Activated naive CD8-positive, alpha-beta T cell treated with anti-CD3 and anti-CD28 coated beads for 36 hours (primary cell): ENCODE results near the gene WDFY2. TPM values are rescaled to one million over a fixed set of nuclear protein-coding genes. Genes with fewer than 3 reads are reported as not detected.
A peak's percentile ranks its signal among the peaks of the same experiment; 100 is the strongest.

Experiments used
- DNase-seq: peaks from one replicate; pipeline ENCODE4 v3.0.0; 2021
- H3K27ac Mint-ChIP-seq: one replicate; pipeline ENCODE4 v1.8.0; 2022; ENCODE audit warnings: mild to moderate bottlenecking, moderate library complexity, mixed read lengths
- H3K27me3 Mint-ChIP-seq: one replicate; pipeline ENCODE4 v1.8.0; 2022; ENCODE audit warnings: mild to moderate bottlenecking, mixed read lengths
- H3K36me3 Mint-ChIP-seq: one replicate; pipeline ENCODE4 v1.8.0; 2021; ENCODE audit warnings: mild to moderate bottlenecking, mixed read lengths
- H3K4me1 Mint-ChIP-seq: one replicate; pipeline ENCODE4 v1.8.0; 2021; ENCODE audit warnings: mixed read lengths
- H3K4me3 Mint-ChIP-seq: one replicate; pipeline ENCODE4 v1.8.0; 2022; ENCODE audit warnings: mild to moderate bottlenecking, moderate library complexity, mixed read lengths
- H3K9me3 Mint-ChIP-seq: one replicate; pipeline ENCODE4 v1.8.0; 2022; ENCODE audit warnings: mixed read lengths
- total RNA-seq, 2 experiments: library from RNA; stranded (reverse); gene quantifications; one replicate each; pipeline ENCODE4 v1.2.3, GENCODE V29; 2021

The WDFY2 gene
- total RNA-seq, 2 experiments from 2014 or later = 6.0 to 7.9 TPM

DNA sequence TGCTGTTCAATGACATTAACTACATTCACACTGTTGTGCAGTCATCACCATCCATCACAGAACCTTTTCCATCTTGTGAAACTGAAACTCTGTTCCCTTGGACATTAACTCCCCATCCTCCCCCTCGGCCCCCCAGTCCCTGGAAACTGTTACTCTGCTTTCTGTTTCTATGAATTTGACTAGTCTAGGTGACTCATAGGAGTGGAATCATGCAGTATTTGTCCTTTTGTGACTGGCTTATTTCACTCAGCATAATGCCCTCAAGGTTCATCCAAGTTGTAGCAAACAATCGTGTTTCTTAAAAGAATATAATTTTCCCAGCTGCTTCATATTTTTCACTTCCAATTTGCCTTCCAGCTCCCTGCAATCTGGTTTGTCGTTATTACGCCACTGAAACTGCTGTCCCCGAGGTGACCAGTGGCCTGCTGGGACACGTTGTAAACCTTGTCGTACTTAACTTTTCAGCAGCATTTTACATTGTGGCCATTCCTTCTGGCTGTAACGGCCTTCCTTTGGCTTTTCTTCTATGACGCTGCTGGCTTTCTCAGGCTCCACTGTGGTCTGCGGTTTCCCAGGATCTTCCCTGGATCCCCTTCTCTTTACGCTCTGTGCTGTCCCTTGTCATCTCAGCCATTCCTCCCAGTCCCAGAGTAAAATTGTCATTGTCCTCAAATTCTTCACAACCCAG, 145.7 kb downstream of the WDFY2 start:
- DNase-seq = peak; percentile 60

DNA sequence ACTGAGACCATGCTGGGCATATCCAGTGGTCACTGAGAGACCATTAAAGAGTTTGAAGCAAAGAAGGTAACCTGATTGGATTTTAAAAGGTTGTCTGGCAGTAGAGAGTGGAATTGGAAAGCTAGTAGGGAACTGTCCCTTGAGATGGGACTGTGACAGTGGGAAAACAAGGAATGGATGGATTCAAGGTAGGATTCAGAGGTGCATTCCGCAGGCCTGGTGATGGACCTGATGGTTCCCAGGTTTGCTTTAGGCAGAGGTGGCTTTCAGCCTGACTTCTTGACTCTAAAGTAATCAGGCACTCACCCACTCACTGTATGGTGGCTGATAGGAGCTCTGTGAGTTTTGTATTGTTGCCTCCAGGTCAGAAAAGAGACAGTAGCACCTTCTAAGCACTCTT, 146.7 kb downstream of the WDFY2 start:
- Mint-ChIP-seq H3K27ac (no peak overlapping the region), H3K27me3 (no peaks in the 10 kb centered on the region), H3K9me3 (no peaks in the 10 kb centered on the region), H3K4me3 (no peak overlapping the region), H3K4me1 (peaks cover 17% of the 10 kb centered on the region), H3K36me3 (peaks cover 15% of the 10 kb centered on the region)
- DNase-seq = no peak

More for the DNA sequence above, 145.7 kb downstream of the WDFY2 start:
- H3K36me3 Mint-ChIP-seq = peaks cover 14% of the 10 kb centered on the region
- H3K4me3 Mint-ChIP-seq = no peak overlapping the region
- no peak overlapping the region for H3K27ac Mint-ChIP-seq
- H3K27me3 Mint-ChIP-seq = no peaks in the 10 kb centered on the region
- H3K9me3 Mint-ChIP-seq = no peaks in the 10 kb centered on the region
- H3K4me1 Mint-ChIP-seq = peaks cover 16% of the 10 kb centered on the region

DNA sequence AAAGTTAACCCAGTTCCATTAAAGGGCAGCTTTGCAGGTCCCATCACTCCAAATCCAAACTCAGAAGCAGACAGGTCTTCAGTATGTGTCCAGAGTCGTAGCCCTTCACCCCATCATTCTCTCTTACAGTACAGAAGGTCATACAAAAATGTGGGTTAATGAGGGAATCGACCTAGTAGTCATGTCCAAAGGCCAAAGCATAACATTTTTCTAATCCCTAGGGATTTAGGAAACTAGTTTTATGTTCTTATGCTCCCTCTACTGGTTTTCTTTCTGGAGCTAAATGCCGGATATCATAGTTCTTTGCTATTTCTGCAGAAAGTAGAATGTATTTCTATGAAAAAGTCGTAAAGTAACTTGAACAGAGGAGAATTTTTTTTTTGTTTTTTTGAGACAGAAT, 147.5 kb downstream of the WDFY2 start:
- Mint-ChIP-seq H3K36me3 (peaks cover 14% of the 10 kb centered on the region), H3K4me1 (peaks cover 20% of the 10 kb centered on the region), H3K27ac (no peak overlapping the region)

DNA sequence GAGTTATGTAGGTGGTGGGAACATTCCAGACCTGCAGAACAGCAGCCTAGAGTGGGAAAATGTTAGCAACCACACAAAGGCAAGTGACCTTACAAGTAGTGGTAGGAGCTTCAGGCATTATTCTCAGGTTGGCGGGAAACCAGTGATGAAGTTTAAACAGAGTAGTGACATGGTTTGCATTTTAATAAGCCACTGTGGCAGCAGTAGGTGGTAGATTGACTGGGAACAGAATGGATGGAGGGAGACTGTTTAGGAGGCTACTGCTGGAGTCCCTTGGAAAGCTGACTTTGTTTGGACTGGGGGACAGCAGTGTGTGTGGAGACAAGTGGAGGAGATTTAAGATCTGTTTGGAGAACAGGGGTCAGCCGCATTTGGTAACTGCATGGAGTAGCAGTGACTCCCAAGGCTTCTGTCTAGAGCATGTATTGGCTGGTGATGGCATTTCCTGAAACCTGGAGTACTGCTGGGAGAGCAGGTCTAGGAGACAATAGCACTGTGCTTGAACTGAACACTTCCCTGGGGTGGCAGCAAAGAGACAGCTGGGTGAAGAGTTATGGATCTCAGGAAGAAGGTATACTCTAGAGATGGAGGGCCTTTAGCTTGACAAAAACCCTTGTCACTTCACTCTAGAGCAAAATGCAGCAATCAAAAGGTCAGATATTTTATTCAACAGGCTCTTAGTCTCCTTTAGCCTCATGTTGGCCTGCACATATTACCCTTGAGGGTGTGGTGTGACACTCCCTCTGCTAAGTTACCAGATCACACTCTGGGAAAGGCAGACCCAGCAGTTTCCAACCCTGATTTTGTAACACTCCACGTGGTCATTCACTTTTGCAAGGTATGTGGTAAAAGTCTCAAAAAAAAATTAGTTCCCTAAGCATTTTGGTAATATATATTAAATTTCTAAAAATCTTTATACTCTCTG, 149.4 kb downstream of the WDFY2 start:
- Mint-ChIP-seq H3K27me3 (no peaks in the 10 kb centered on the region), H3K4me3 (no peak overlapping the region), H3K27ac (no peak overlapping the region), H3K36me3 (peaks cover 9% of the 10 kb centered on the region), H3K4me1 (peaks cover 25% of the 10 kb centered on the region), H3K9me3 (no peaks in the 10 kb centered on the region)
- no peak for DNase-seq

More for the DNA sequence above, 147.5 kb downstream of the WDFY2 start:
- H3K27me3 Mint-ChIP-seq = no peaks in the 10 kb centered on the region
- no peak for DNase-seq
- H3K4me3 Mint-ChIP-seq = no peak overlapping the region
- H3K9me3 Mint-ChIP-seq = no peaks in the 10 kb centered on the region

DNA sequence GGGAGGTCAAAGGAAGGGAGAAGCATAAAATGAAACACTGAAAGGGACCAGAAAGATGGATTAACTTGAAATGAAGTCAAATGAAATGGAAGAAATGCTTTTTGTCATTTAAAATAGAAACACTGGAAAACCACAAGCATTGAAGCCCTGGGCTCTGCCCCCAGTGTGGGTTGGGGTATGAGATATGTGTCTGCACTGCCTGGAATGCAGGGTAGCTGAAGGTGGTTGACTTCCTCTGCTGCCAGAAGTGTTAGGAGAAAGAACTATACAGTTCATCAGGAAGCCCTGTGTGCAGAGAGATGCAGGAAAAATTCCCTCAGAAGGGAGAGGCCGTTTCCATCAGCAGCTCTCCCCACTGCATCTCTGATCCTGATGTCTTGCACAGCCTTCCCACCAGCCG, 150.5 kb downstream of the WDFY2 start:
- no peak overlapping the region for H3K4me3 Mint-ChIP-seq
- no peaks in the 10 kb centered on the region for H3K9me3 Mint-ChIP-seq
- no peak overlapping the region for H3K27ac Mint-ChIP-seq
- peaks cover 34% of the 10 kb centered on the region for H3K4me1 Mint-ChIP-seq
- H3K36me3 Mint-ChIP-seq = peaks cover 17% of the 10 kb centered on the region
- no peaks in the 10 kb centered on the region for H3K27me3 Mint-ChIP-seq
- no peak for DNase-seq

DNA sequence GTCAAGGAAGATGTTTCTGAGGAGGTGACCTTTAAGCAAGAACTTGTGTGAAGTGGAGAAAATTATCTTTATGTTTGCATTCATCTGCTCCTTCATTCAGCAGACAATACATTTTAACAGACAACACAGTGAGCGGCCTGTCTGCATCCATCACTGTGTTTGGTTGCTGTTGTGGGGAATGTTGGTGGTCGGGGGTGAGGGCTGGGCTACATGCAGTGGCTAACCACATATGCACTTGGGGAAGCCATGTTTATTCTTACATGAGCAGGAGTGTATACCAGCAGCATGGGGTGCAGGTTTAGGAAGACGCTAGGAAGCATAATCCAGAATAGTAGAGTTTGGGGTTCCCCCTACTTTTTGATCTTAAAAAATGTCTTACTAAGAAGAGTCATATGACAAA, 153.3 kb downstream of the WDFY2 start:
- H3K27me3 Mint-ChIP-seq = no peaks in the 10 kb centered on the region
- no peaks in the 10 kb centered on the region for H3K9me3 Mint-ChIP-seq
- peaks cover 42% of the 10 kb centered on the region for H3K4me1 Mint-ChIP-seq
- H3K27ac Mint-ChIP-seq = peak overlapping the region; percentile 89
- peak; percentile 16 for DNase-seq
- H3K4me3 Mint-ChIP-seq = peak overlapping the region; percentile 49
- peaks cover 31% of the 10 kb centered on the region for H3K36me3 Mint-ChIP-seq

DNA sequence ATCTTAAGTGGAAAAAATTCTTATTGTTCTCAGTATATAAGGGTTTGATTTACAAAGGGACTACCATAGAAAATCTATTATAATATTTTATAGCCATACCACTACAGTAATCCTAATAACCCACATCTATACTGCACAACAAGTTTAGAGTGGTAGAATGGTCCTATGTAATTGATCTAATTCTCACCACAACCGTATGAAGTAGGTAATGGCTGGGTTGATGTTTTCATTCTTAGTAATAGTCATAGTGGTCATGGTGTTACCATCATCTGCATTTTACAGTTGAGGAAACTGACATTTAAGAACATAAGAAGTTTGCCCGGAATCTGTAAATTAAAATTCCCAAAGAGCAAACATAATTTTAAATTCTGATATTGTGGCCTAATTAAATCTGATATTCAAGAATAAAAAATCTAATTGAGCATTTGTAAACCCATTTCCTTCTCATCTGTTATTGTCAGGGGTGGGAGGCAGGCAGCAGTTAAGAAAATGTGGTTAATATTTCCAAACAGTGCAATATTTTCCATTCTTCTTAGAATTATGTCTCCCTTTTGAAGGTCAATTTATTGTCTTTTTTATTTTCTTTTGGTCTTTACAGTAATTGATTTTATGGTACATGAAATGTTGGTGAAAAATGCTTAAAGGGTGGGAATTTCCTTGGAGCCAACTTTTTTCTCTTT, 154.1 kb downstream of the WDFY2 start:
- Mint-ChIP-seq H3K36me3 (peaks cover 34% of the 10 kb centered on the region), H3K27ac (peak overlapping the region; percentile 86), H3K27me3 (no peaks in the 10 kb centered on the region), H3K4me3 (peak overlapping the region; percentile 10), H3K9me3 (no peaks in the 10 kb centered on the region), H3K4me1 (peaks cover 42% of the 10 kb centered on the region)
- DNase-seq = no peak

DNA sequence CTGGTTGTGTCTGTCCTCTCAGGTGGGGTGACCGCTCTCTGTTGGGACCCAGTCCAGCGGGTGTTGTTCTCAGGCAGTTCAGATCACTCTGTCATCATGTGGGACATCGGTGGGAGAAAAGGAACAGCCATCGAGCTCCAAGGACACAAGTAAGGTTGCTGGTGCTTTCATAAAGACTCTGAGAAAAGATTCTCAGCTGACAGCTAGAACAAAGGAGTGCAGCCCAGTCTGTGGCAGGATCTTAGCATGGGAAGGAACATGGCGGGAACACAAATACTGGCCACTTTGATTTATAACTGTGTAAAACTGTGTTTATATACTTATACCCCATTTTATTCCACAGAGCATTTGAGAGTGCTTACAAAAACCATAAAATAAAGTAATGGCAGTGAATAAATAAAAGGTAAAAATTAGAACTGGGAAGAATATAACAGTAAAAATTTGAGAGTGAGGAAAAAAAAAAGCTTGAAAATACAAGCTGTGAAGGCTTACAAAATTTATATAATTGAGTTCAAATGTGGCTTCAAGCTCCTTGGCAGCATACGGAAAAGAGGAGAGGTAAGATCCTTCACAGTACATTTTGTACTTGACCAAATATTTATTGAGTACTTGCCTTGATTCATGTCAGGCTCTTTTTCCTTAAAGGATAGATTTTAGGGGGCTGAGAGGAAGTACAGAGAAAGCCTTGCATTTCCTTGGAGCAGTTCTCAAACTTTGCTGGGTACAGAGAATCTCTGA, 154.9 kb downstream of the WDFY2 start:
- DNase-seq = no peak
- no peaks in the 10 kb centered on the region for H3K27me3 Mint-ChIP-seq
- H3K27ac Mint-ChIP-seq = peak overlapping the region; percentile 86
- H3K36me3 Mint-ChIP-seq = peaks cover 38% of the 10 kb centered on the region
- no peaks in the 10 kb centered on the region for H3K9me3 Mint-ChIP-seq
- H3K4me3 Mint-ChIP-seq = no peak overlapping the region
- peaks cover 40% of the 10 kb centered on the region for H3K4me1 Mint-ChIP-seq

DNA sequence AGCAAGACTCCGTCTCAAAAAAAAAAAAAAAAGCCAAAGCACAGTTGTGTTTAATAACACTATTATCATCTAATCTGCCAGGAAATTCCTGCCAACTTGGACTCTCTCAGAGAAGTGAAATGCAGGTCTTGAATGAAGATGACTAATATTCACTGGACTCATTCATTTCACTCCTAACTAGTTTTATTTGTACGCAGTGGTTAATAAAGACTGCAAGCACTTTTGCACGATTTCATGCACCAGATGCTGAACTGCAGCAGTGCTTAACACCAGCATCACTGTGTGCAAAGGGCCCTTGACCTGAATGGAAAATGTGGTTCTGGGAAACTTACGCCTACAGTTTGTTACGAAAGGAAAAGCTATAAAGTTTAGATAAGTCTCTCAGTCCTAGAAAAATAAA, 156.4 kb downstream of the WDFY2 start:
- Mint-ChIP-seq H3K4me1 (peaks cover 35% of the 10 kb centered on the region), H3K36me3 (peaks cover 45% of the 10 kb centered on the region), H3K4me3 (no peak overlapping the region), H3K27ac (peak overlapping the region; percentile 62), H3K9me3 (peaks cover 3% of the 10 kb centered on the region), H3K27me3 (no peaks in the 10 kb centered on the region)
- no peak for DNase-seq

DNA sequence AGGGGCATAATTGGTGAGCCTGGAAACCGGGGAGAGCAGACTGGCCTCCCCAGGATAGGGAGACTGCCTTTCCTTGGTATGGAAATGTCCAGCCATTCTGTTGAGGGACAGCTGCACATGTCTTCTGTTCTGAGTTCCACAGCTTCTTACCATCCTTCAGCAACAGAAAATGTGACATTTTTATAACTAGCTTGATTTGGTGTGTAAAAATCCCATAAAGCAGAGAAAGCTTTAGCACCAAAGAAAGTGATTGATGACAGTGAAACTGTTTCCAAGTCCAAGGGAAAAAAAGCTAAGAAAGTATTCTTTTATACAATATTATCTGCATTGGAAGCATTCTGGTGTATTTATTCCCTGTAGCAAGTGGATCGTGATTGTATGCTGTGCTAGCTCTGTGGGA, 157.8 kb downstream of the WDFY2 start:
- Mint-ChIP-seq H3K4me1 (peaks cover 30% of the 10 kb centered on the region), H3K9me3 (peaks cover 3% of the 10 kb centered on the region), H3K36me3 (peaks cover 44% of the 10 kb centered on the region)

DNA sequence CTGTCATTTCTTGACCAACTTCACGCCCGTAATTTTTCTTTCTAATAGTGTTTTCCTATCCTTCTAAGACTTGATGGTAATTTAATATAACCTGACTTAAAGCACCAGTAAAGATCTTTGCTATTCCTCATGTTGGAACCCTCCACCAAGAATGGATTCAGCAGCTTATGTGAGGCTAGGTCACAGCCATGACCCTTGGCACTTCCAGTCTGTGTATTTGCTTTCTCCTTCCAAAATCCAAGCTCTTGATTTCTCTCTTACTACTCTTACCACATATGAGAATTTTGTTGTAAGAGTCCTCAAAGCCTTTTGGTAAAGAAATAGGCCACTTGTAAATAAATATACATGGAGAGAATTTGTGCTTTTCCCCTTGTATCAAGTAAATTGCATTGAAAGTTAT, 158.3 kb downstream of the WDFY2 start:
- DNase-seq = no peak
- peaks cover 5% of the 10 kb centered on the region for H3K9me3 Mint-ChIP-seq
- no peaks in the 10 kb centered on the region for H3K27me3 Mint-ChIP-seq
- peaks cover 26% of the 10 kb centered on the region for H3K4me1 Mint-ChIP-seq
- no peak overlapping the region for H3K27ac Mint-ChIP-seq
- peaks cover 50% of the 10 kb centered on the region for H3K36me3 Mint-ChIP-seq
- no peak overlapping the region for H3K4me3 Mint-ChIP-seq

More for the DNA sequence above, 157.8 kb downstream of the WDFY2 start:
- H3K27ac Mint-ChIP-seq = no peak overlapping the region
- H3K4me3 Mint-ChIP-seq = no peak overlapping the region
- H3K27me3 Mint-ChIP-seq = no peaks in the 10 kb centered on the region
- DNase-seq = no peak

DNA sequence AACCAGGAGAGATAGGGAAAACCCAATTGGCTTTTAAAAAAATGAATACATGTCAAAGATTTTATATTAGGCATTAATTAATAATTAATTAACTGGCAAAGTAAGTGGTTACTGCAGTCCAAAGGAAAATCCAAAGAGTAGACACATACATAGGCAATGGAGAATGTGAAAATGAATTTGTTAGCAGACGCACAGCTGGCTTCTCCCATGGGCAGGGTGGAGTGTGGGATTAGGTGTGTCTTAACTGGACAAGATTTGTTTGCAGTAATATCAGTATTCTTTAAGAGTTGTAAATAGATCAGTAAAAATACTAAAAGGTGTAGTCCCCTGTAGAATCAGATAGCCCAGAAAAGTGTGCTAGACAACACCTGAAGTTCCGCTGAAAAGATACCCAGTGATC, 161.0 kb downstream of the WDFY2 start:
- DNase-seq = no peak
- Mint-ChIP-seq H3K4me1 (peaks cover 8% of the 10 kb centered on the region), H3K36me3 (peaks cover 49% of the 10 kb centered on the region), H3K27ac (no peak overlapping the region), H3K4me3 (no peak overlapping the region), H3K9me3 (peaks cover 13% of the 10 kb centered on the region), H3K27me3 (no peaks in the 10 kb centered on the region)

DNA sequence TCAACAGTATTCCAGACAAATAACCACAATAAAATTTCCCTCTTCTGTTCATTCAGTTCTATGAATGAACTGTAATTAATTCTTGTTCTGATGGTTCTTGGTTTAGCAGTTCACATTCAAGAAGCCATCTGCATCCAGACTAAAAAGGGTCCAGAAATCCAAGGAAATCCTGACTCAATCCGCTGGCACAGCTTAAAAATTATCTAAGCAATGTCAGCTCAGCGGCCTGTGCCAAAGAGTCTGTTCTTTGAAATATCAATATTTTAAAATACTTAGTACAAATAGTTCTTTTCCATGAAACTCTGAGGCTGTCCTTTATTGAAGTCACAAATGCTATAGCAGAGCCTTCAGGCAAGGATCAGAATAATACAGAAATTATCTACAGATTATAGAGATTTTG, 162.5 kb downstream of the WDFY2 start:
- peaks cover 43% of the 10 kb centered on the region for H3K36me3 Mint-ChIP-seq
- H3K4me1 Mint-ChIP-seq = no peaks in the 10 kb centered on the region
- DNase-seq = no peak
- H3K9me3 Mint-ChIP-seq = peaks cover 13% of the 10 kb centered on the region
- no peak overlapping the region for H3K4me3 Mint-ChIP-seq
- no peak overlapping the region for H3K27ac Mint-ChIP-seq
- H3K27me3 Mint-ChIP-seq = no peaks in the 10 kb centered on the region
